Ishikawa (cell line): ENCODE results near the gene EPB41.

ENCODE experiments used
- CEBPB ChIP-seq: IDR thresholded peaks from 2 replicates; pipeline ENCODE4 v1.6.1; 2012
- CREB1 ChIP-seq: IDR thresholded peaks from 2 replicates; pipeline ENCODE4 v1.6.1; 2012; ENCODE audit warnings: low read depth
- EGR1 ChIP-seq: IDR thresholded peaks from 2 replicates; pipeline ENCODE4 v1.6.1; 2012
- EP300 ChIP-seq: IDR thresholded peaks from 2 replicates; pipeline ENCODE4 v1.6.1; 2012; ENCODE audit warnings: borderline replicate concordance
- FOXM1 ChIP-seq: IDR thresholded peaks from 2 replicates; pipeline ENCODE4 v1.6.1; 2012; ENCODE audit warnings: low read depth, borderline replicate concordance
- MAX ChIP-seq: IDR thresholded peaks from 2 replicates; pipeline ENCODE4 v1.6.1; 2012
- NFIC ChIP-seq: IDR thresholded peaks from 2 replicates; pipeline ENCODE4 v1.6.1; 2012
- RAD21 ChIP-seq: IDR thresholded peaks from 2 replicates; pipeline ENCODE4 v1.6.1; 2012; ENCODE audit warnings: low read depth
- REST ChIP-seq: IDR thresholded peaks from 2 replicates; pipeline ENCODE4 v1.6.1; 2012; ENCODE audit warnings: low read depth, mild to moderate bottlenecking
- TAF1 ChIP-seq: IDR thresholded peaks from 2 replicates; pipeline ENCODE4 v1.6.1; 2012; ENCODE audit warnings: low read depth, mild to moderate bottlenecking
- TCF12 ChIP-seq: IDR thresholded peaks from 2 replicates; pipeline ENCODE4 v1.6.1; 2012; ENCODE audit warnings: low read depth
- TEAD4 ChIP-seq: IDR thresholded peaks from 2 replicates; pipeline ENCODE4 v1.6.1; 2012
- USF1 ChIP-seq: IDR thresholded peaks from 2 replicates; pipeline ENCODE4 v1.6.1; 2012
- YY1 ChIP-seq: IDR thresholded peaks from 2 replicates; pipeline ENCODE4 v1.6.1; 2012; ENCODE audit warnings: low read depth
- ZBTB7A ChIP-seq: IDR thresholded peaks from 2 replicates; pipeline ENCODE4 v1.6.1; 2012; ENCODE audit warnings: low read depth

EPB41 gene

GRCh38 chr1:29122682-29123052 lies 208.3 kb downstream of the EPB41 start:
- no peak for TF ChIP-seq USF1
- TF ChIP-seq RAD21 = no peak
- TF ChIP-seq EP300 = 0 out of 2 replicates have a peak, but pooled peaks have one; percentile 7
- TF ChIP-seq NFIC = no peak
- TF ChIP-seq TEAD4 = no peak
- no peak for TF ChIP-seq ZBTB7A
- TF ChIP-seq CREB1 = no peak
- TF ChIP-seq REST = no peak
- TF ChIP-seq TAF1 = no peak
- no peak for TF ChIP-seq EGR1
- TF ChIP-seq MAX = peak; percentile 77
- TF ChIP-seq TCF12 = no peak
- no peak for TF ChIP-seq YY1
- no peak for TF ChIP-seq CEBPB

- TF ChIP-seq MAX (no peak), FOXM1 (no peak), EP300 (no peak), YY1 (no peak), TEAD4 (no peak), NFIC (no peak), USF1 (no peak), CEBPB (no peak), ZBTB7A (no peak), REST (no peak), TCF12 (no peak), TAF1 (no peak), RAD21 (no peak), EGR1 (no peak), CREB1 (no peak)
Observed at GRCh38 chr1:29123053-29123886, 208.9 kb downstream of the EPB41 start.

GRCh38 chr1:29123887-29124365 lies 209.6 kb downstream of the EPB41 start, which contains the start of gene TMEM200B:
Gene TMEM200B (minus strand): TSS chr1:29123903. CDS start chr1:29121828, 2,075 bp downstream.
- no peak for TF ChIP-seq CREB1
- TF ChIP-seq REST = no peak
- TF ChIP-seq TAF1 = no peak
- no peak for TF ChIP-seq EGR1
- TF ChIP-seq ZBTB7A = no peak
- no peak for TF ChIP-seq NFIC
- TF ChIP-seq RAD21 = no peak
- TF ChIP-seq EP300 = no peak
- no peak for TF ChIP-seq FOXM1
- TF ChIP-seq MAX = no peak
- TF ChIP-seq TEAD4 = no peak
- TF ChIP-seq TCF12 = no peak
- TF ChIP-seq USF1 = no peak
- TF ChIP-seq CEBPB = no peak
- no peak for TF ChIP-seq YY1
